Activated naive CD8-positive, alpha-beta T cell treated with anti-CD3 and anti-CD28 coated beads for 36 hours (primary cell): Measurements from ENCODE around the gene PIP5KL1. TPM values are rescaled to one million over a fixed set of nuclear protein-coding genes. Genes with fewer than 3 reads are reported as not detected.

Experiments
- DNase-seq: peaks from one replicate; pipeline ENCODE4 v3.0.0; 2021
- H3K27ac Mint-ChIP-seq: one replicate; pipeline ENCODE4 v1.8.0; 2022; ENCODE audit warnings: mild to moderate bottlenecking, moderate library complexity, mixed read lengths
- H3K27me3 Mint-ChIP-seq: one replicate; pipeline ENCODE4 v1.8.0; 2022; ENCODE audit warnings: mild to moderate bottlenecking, mixed read lengths
- H3K36me3 Mint-ChIP-seq: one replicate; pipeline ENCODE4 v1.8.0; 2021; ENCODE audit warnings: mild to moderate bottlenecking, mixed read lengths
- H3K4me1 Mint-ChIP-seq: one replicate; pipeline ENCODE4 v1.8.0; 2021; ENCODE audit warnings: mixed read lengths
- H3K4me3 Mint-ChIP-seq: one replicate; pipeline ENCODE4 v1.8.0; 2022; ENCODE audit warnings: mild to moderate bottlenecking, moderate library complexity, mixed read lengths
- H3K9me3 Mint-ChIP-seq: one replicate; pipeline ENCODE4 v1.8.0; 2022; ENCODE audit warnings: mixed read lengths
- total RNA-seq, 2 experiments: library from RNA; stranded (reverse); gene quantifications; one replicate each; pipeline ENCODE4 v1.2.3, GENCODE V29; 2021

Gene PIP5KL1
- total RNA-seq, 2 experiments from 2014 or later = 2.3 to 3.2 TPM

DNA sequence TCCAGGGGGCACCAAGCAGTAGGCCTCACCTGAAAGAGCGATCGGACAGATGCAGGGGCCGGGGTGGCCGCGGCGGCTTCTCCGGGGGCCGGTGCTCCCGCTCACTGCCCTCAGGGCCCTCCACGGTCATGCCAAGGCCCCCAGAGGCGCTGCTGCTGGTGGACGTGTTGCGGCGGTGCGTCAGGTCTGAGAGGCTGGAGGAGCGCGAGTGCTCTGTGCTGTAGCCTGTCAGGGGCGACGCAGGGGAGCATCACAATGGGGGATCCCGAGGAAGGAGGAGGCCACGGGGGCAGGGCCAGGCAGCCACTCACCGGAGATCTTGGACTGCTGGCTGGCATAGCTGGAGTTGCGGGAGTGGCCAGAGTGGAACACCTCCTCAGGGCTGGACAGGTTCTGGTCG, 14.8 kb upstream of the PIP5KL1 start:
- Mint-ChIP-seq H3K4me1 (peaks cover 46% of the 10 kb centered on the region), H3K27ac (peak overlapping the region; percentile 42), H3K36me3 (peaks cover 20% of the 10 kb centered on the region), H3K9me3 (no peaks in the 10 kb centered on the region), H3K27me3 (no peaks in the 10 kb centered on the region), H3K4me3 (no peak overlapping the region)
- DNase-seq = no peak

DNA sequence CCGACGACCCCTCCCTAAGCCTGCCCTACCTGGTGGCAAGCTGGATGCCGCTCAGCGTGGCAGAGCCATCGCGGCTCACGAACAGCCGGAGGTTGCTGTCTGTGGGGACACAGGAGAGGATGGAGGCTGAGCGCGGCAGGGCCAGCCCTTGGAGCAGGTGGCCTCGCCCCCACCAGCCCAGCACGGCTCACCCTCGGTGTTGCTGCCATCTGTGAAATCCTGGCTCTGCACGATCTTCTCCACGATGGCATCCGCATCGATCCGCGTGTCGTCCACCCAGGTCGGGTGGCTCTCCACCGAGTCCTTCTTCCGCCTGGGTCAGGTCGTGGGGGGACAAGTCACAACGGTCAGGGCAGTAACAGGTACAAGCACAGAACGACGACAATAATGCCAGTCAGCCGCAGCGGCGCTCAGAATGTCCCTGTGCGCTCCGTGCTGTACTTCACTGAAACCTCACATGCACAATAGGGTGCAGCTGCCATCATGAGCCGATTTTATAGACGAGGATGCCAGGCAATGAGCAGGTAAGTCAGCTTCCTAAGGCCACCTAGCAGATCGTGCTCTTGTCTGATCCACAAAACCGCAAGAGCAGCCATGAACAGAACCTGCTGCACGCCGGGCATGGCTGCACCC, 14.1 kb upstream of the PIP5KL1 start:
- Mint-ChIP-seq H3K27ac (peak overlapping the region; percentile 60), H3K27me3 (no peaks in the 10 kb centered on the region), H3K4me3 (no peak overlapping the region), H3K36me3 (peaks cover 17% of the 10 kb centered on the region), H3K4me1 (peaks cover 40% of the 10 kb centered on the region), H3K9me3 (no peaks in the 10 kb centered on the region)
- DNase-seq = no peak

DNA sequence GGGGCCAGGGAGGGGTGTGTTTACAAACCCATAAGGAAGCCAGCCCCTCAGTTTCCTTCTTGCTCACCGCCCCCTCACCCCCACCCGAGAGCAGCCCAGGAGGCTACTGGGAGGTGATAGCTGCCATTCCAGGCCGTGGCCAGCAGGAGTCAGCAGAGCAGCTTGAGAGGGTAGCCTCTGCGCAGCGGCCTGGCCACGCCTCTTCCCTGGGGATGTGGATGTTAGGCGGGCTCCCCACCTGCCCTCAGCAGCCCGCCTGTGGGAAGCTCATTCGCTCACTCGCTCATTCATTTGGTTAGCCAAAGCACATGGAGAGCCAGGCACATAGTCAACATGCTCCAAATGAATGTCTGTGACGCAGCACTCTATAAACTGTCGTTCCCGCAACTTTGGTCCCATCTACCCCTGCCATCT, 13.2 kb upstream of the PIP5KL1 start:
- Mint-ChIP-seq H3K4me3 (no peak overlapping the region), H3K4me1 (peaks cover 37% of the 10 kb centered on the region), H3K36me3 (peaks cover 17% of the 10 kb centered on the region), H3K27me3 (no peaks in the 10 kb centered on the region), H3K27ac (peak overlapping the region; percentile 88), H3K9me3 (no peaks in the 10 kb centered on the region)
- peak; percentile 84 for DNase-seq

DNA sequence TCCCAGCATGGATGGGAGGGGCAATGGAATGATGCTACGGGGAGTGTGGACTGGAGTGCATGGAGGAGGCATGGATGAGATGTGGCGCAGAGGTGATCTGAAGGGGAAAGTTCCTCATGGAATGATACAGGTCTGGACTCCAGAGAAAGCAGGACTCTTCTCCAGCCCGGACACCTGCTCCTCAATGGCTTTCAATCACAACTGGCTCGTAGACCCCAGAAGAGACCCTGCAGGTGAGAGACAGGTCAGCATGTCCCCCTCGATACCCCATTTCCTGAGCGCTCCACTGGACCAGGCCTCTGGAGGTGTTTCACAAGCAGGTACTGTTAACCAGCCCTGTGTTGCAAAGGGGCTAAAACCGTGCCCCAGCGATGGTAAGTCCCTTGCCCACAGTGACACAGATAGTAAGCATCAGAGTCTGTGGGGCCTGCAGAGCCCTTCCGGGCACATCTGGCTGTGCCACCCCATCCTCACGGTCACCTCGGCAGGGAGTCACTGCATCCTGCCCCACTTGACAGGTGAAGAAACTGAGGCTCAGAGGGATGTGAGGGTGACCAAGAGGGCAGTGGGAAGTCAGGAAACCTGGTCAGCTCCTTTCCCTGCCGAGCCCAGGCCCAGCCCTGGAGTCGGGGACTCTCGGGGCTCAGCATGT, 12.6 kb upstream of the PIP5KL1 start:
- no peaks in the 10 kb centered on the region for H3K9me3 Mint-ChIP-seq
- H3K36me3 Mint-ChIP-seq = peaks cover 17% of the 10 kb centered on the region
- H3K27ac Mint-ChIP-seq = peak overlapping the region; percentile 66
- no peak overlapping the region for H3K4me3 Mint-ChIP-seq
- DNase-seq = no peak
- H3K4me1 Mint-ChIP-seq = peaks cover 35% of the 10 kb centered on the region
- no peaks in the 10 kb centered on the region for H3K27me3 Mint-ChIP-seq

DNA sequence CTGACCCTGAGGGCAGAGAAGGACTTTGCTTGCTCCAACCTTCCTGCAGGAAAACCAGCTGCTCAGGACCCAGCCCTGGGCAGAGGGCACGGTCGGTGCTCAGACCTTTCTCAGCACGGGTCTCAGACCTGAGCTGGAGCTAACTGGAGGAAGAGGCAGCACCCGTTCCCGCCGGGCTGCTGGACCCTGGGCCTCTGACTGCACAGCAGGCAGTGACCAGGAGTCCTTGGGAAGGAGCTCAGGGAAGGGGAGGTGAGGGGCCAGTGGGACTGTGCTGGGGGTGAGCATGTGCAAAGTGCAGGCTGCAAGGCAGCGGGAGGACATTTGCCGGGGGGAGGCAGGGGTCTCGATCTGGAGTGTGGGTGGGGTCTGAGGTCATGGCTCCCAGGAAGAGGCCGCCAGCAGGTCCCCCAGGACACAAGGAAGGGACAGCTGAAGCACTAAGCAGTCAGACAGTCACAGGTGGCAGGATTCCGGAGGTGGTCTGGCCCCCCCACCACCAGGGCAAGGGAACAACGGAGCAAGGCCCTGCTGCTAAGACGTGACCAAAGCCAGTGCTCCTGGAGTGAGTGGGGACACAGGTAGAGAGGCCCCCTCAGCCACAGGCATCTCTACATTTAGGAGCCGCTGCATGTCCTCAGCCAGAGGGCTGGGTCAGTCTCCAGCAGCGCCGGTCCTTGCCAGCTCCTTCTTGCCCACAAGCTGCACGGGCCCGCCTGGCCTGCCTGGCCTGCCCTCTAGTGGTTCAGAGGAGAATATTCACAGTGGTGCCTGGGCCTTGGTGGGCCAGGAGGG, 11.8 kb upstream of the PIP5KL1 start:
- no peak overlapping the region for H3K4me3 Mint-ChIP-seq
- H3K9me3 Mint-ChIP-seq = no peaks in the 10 kb centered on the region
- DNase-seq = peak; percentile 58
- H3K4me1 Mint-ChIP-seq = peaks cover 32% of the 10 kb centered on the region
- peaks cover 15% of the 10 kb centered on the region for H3K36me3 Mint-ChIP-seq
- peaks cover 4% of the 10 kb centered on the region for H3K27me3 Mint-ChIP-seq
- peak overlapping the region; percentile 66 for H3K27ac Mint-ChIP-seq

DNA sequence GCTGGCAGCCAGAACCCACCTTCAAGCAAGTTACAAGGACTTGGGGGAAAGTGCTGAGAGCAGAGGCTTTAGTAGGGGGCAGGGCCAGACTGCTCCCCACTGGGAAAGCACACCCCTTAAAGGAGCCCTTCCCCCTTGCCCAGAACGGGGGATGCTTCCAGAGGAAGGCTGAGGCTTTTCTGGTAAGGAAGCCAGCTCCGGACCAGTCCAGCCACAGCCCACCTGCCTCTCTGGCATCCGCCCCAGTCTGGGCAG, 11.3 kb upstream of the PIP5KL1 start:
- H3K36me3 Mint-ChIP-seq = peaks cover 17% of the 10 kb centered on the region
- H3K4me1 Mint-ChIP-seq = peaks cover 28% of the 10 kb centered on the region
- H3K27me3 Mint-ChIP-seq = peaks cover 4% of the 10 kb centered on the region
- no peak overlapping the region for H3K4me3 Mint-ChIP-seq
- no peak for DNase-seq
- H3K9me3 Mint-ChIP-seq = no peaks in the 10 kb centered on the region
- H3K27ac Mint-ChIP-seq = no peak overlapping the region

DNA sequence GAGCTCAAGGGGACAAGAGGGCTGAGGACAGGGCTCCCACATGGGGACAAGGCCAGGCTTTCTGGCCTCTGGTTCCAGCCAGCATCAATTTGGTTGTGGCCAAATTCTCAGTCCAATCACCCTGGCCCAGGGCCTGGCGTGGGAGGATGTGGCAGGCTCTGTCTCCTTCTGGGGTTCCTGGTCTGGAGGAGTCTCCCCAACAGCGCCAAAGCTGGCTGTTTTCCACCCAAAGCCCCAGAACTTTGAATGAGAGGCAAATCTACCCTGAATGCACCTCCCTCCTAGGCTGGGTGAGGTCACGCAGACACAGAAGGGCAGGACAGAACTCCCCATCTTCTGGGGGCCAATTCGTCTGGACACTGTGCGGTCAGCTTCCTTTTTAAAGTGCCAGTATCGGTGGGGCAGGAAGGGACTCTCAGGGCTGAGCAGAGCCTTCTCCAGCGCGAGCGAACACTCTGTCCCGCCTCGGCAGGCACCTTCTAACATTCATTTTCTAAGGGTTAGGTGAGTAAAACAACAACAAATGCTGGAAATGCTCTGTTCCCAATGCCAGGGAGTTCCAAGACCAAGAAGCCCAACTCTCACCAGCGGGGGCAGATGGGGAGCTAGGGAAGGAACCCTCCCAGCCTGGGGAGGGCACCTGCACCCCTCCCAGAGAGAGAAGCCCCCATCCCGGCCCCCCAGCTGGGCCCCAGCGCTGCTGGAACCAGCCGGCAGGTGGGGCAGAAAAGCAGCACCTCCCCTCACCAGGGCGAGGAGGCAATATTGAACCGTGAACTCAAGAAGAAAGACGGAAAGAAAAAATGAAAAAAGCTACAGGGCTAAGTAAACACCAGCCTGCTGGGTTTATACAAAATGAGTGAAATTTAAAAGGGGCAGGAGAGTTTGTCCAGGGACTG, 10.7 kb upstream of the PIP5KL1 start:
- Mint-ChIP-seq H3K9me3 (no peaks in the 10 kb centered on the region), H3K27ac (peak overlapping the region; percentile 65), H3K36me3 (peaks cover 18% of the 10 kb centered on the region), H3K4me1 (peaks cover 31% of the 10 kb centered on the region), H3K27me3 (peaks cover 4% of the 10 kb centered on the region), H3K4me3 (no peak overlapping the region)
- no peak for DNase-seq

DNA sequence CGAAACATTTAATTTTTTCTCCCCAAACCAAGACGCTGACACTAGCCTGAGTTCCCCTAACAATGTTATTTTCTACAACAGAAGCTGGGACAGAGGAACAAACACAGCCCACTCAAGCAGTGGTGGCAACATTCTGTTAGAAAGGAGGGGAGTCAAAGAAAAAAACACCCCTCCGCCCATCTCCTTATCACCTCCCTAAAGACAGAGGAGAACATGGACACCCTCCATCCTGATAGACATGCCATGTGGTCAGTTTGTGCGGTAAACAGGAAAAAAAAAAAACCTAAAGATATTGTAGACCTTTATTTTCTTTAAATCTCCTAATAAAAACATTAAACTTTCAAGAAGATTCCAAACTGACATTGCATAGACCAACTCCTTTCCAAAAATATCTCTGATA, 10.0 kb upstream of the PIP5KL1 start:
- no peaks in the 10 kb centered on the region for H3K9me3 Mint-ChIP-seq
- H3K27ac Mint-ChIP-seq = peak overlapping the region; percentile 65
- no peak overlapping the region for H3K4me3 Mint-ChIP-seq
- peaks cover 4% of the 10 kb centered on the region for H3K27me3 Mint-ChIP-seq
- no peak for DNase-seq
- H3K36me3 Mint-ChIP-seq = peaks cover 26% of the 10 kb centered on the region
- H3K4me1 Mint-ChIP-seq = peaks cover 36% of the 10 kb centered on the region

DNA sequence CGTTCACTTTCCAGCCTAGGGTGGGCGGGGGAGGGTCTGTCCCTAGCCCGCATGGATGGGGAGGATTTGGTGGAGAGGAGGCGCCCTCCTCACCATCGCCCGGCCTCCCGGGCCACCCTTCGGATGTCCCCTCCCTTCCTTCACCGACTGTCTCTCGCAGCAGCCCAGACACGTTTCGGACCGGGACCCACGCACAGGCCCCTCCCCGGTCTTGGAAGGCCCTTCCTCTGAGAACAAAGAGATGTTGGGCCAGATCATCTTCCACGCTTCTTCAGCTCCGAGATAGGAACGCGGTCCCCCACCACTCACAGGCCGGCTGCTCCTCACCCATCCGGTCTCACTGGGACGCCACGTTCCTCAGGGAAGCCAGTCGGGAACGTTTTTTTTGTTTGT, 7.7 kb upstream of the PIP5KL1 start:
- H3K27ac Mint-ChIP-seq = peak overlapping the region; percentile 80
- H3K36me3 Mint-ChIP-seq = peaks cover 24% of the 10 kb centered on the region
- no peak for DNase-seq
- H3K27me3 Mint-ChIP-seq = peaks cover 4% of the 10 kb centered on the region
- H3K9me3 Mint-ChIP-seq = no peaks in the 10 kb centered on the region
- H3K4me1 Mint-ChIP-seq = peaks cover 28% of the 10 kb centered on the region
- H3K4me3 Mint-ChIP-seq = peak overlapping the region; percentile 40

DNA sequence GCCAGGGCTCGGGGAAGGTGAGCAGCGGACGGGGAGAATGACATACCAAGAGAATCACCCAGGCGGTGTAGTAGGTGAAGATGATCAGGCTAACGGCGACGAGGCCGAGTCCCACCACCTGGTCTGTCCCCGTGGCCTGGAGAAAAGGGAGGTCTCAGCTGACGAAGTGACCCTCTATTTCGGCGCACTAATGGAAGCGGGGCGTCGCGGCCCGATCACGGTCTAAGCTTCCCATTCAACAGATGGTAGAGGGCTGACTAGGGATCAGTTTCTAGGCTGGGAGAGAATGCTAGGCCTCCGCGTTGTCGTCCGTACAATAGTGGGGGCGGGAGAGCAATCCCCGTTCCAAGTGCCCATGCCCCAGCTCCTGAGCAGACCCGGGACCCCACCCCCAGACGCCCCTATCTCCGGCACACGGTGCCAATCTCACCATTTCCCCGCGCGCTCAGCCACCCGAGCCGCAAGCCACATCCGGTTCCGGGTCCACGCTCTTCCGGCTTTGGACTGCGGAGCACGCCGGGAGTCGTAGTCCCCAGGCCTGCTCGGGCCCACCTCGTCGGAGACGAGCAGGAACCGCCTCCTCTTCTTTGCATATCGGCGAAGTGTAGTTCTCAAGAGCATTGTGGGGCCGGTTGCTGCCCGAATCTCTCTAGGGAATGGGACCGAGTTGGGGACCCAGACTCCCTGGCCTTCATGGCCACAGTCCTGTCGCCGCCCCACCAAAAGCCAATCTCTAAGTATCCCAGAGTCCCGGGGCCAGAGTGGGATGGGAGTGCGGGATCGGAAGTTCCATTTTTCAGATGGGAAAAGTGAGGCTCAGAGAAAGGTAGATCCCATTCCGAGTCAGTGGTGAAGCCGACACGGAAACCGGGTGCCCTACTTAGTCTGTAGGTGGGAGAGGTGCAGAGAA, 7.1 kb upstream of the PIP5KL1 start, which contains the start of gene DPM2:
Gene DPM2, minus strand, starts transcription at position 467 of the 910 bp plus-strand sequence. Its CDS starts 34 bp downstream, at position 433.
- Mint-ChIP-seq H3K27me3 (peaks cover 4% of the 10 kb centered on the region), H3K4me3 (peak within 1 kb of the TSS; percentile 95), H3K4me1 (peaks cover 23% of the 10 kb centered on the region), H3K27ac (peak within 1 kb of the TSS; percentile 94), H3K36me3 (peaks cover 25% of the 10 kb centered on the region), H3K9me3 (no peaks in the 10 kb centered on the region)
- peak; percentile 93 for DNase-seq

DNA sequence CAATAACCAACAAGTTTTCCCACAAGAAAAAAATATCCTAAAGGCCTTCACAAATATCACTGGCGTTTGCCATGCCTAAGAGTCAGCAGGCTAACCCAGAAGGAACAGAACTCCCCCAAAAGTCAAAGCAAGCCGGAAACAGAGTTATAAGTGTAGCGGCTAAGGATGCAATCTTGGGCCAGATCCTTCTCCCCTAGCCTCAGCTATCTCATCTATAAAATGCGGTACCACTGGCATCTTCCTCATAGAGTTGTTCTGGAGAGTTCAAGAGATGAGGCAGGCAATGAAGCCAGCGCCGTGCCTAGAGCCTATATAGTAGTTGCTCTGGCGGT, 6.4 kb upstream of the PIP5KL1 start:
- no peaks in the 10 kb centered on the region for H3K9me3 Mint-ChIP-seq
- H3K36me3 Mint-ChIP-seq = peaks cover 22% of the 10 kb centered on the region
- H3K27ac Mint-ChIP-seq = peak overlapping the region; percentile 94
- DNase-seq = no peak
- peaks cover 23% of the 10 kb centered on the region for H3K4me1 Mint-ChIP-seq
- H3K27me3 Mint-ChIP-seq = peaks cover 4% of the 10 kb centered on the region
- peak overlapping the region; percentile 95 for H3K4me3 Mint-ChIP-seq

DNA sequence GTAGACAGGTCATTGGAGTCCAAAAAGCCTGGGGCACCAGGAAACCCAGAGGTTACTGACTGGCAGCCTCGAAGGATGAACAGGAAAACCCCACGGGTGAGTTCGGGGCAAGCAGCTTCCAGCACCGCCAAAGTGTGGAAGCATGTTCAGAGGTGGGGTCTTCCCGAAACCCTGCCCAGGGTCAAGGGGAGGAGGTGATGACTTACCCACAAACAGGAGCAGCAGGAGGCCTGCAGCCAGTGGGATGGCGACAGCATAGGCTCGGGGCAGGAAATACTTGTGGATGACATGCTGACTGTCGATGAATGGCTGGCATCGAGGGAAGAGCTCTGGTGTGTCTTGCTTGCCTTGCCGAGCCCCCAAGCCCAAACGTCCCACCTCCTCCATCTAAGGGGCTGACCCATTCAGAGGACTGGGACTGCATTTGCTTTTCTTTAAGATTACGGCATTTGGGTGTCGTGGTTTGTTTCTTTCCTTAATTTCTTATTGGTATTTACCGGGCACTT, 5.8 kb upstream of the PIP5KL1 start:
- Mint-ChIP-seq H3K9me3 (no peaks in the 10 kb centered on the region), H3K27ac (peak overlapping the region; percentile 94), H3K27me3 (peaks cover 4% of the 10 kb centered on the region), H3K4me1 (peaks cover 25% of the 10 kb centered on the region), H3K36me3 (peaks cover 22% of the 10 kb centered on the region), H3K4me3 (peak overlapping the region; percentile 95)
- DNase-seq = no peak

DNA sequence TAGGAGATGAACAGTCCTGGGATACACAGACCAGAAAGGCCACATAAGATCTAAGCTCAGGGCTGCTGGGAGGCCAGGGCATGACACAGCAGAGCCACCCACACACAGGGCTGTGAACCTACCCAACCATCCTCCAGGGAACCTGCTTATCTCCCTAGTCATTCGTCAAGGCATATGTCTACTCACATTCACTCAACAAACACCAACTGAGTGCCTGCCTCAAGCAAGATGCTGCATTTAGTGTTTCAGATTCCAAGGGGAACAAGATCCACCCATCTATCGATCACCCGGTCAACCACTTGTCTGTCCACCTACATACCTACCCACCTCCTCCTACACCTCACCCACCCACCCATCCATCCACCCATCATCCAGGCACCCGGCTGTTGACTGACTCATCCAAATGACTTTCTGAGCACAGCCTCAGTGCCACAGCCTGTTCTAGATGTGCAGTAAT, 5.2 kb upstream of the PIP5KL1 start:
- Mint-ChIP-seq H3K27me3 (peaks cover 4% of the 10 kb centered on the region), H3K4me3 (peak overlapping the region; percentile 95), H3K9me3 (no peaks in the 10 kb centered on the region), H3K36me3 (peaks cover 22% of the 10 kb centered on the region), H3K27ac (peak overlapping the region; percentile 44), H3K4me1 (peaks cover 30% of the 10 kb centered on the region)
- no peak for DNase-seq

DNA sequence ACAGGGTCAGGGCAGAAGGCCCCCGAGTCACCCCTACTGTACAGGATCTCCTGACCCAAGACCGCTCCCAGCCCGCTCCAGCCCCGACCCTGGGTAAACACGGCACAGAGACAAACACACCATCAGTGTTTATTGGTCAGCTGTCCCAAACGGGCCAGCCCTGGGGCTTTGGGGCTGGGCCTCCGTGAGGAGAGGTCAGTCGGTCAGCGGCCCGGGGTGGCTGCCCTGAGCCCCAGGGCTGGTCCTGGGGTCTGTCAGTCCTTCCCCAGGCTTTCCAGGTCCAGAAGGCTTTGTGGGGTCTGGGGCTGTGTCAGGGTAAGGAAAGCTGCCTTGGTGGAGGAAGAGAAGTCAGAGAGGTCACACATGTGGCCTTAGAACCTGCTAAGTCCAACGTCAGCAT, 4.4 kb upstream of the PIP5KL1 start:
- Mint-ChIP-seq H3K4me1 (peaks cover 32% of the 10 kb centered on the region), H3K36me3 (peaks cover 22% of the 10 kb centered on the region), H3K4me3 (no peak overlapping the region), H3K27me3 (peaks cover 4% of the 10 kb centered on the region), H3K27ac (no peak overlapping the region), H3K9me3 (no peaks in the 10 kb centered on the region)
- DNase-seq = no peak
